Activated CD4-positive, alpha-beta T cell treated with anti-CD3 and anti-CD28 coated beads, Interleukin-2, amount 50 U/mL, for 16 hours (primary cell): ENCODE results near the gene SCG2.

Experiments used
- DNase-seq: peaks from one replicate; pipeline ENCODE4 v3.0.0-alpha.2; 2020

Gene SCG2, protein sequence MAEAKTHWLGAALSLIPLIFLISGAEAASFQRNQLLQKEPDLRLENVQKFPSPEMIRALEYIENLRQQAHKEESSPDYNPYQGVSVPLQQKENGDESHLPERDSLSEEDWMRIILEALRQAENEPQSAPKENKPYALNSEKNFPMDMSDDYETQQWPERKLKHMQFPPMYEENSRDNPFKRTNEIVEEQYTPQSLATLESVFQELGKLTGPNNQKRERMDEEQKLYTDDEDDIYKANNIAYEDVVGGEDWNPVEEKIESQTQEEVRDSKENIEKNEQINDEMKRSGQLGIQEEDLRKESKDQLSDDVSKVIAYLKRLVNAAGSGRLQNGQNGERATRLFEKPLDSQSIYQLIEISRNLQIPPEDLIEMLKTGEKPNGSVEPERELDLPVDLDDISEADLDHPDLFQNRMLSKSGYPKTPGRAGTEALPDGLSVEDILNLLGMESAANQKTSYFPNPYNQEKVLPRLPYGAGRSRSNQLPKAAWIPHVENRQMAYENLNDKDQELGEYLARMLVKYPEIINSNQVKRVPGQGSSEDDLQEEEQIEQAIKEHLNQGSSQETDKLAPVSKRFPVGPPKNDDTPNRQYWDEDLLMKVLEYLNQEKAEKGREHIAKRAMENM

DNA sequence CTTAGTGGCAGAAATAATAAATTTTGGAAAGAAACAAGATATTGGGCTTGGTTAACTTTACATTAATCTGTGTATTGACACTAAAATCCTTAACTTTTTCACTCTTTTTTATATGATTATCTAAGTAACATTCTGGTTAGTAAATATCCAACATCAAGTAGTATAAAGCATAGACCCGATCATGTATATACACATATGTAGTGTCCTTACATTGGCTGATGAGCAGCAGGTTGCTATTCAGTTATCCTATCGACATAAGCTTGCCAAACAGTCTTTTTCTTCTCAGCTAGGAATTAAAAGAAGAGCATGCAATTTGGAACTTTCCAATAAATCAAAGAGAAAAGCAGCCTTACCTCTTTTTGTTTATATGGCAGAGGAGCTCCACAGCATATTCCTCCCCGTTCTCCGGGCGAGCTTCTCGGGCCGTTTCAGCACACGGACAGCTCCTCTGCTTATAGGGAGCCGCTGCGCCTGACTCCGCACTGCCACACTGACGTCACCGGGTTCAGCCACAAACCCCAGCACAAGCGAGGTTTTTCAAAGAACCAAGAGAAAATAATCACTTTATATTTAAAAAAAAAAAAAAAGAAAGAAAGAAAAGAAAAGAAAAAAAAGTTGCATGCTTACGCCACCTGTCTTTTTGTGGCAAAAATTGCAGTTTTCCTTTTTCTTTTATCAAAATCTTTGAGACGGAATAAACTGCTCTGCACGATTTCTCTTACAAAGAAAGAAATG is at the start of gene SCG2:
Gene SCG2 (minus strand): TSS at position 430 of the 735 bp plus-strand sequence. CDS start 3,079 bp downstream, outside the sequence.
- peak; percentile 36 for DNase-seq

DNA sequence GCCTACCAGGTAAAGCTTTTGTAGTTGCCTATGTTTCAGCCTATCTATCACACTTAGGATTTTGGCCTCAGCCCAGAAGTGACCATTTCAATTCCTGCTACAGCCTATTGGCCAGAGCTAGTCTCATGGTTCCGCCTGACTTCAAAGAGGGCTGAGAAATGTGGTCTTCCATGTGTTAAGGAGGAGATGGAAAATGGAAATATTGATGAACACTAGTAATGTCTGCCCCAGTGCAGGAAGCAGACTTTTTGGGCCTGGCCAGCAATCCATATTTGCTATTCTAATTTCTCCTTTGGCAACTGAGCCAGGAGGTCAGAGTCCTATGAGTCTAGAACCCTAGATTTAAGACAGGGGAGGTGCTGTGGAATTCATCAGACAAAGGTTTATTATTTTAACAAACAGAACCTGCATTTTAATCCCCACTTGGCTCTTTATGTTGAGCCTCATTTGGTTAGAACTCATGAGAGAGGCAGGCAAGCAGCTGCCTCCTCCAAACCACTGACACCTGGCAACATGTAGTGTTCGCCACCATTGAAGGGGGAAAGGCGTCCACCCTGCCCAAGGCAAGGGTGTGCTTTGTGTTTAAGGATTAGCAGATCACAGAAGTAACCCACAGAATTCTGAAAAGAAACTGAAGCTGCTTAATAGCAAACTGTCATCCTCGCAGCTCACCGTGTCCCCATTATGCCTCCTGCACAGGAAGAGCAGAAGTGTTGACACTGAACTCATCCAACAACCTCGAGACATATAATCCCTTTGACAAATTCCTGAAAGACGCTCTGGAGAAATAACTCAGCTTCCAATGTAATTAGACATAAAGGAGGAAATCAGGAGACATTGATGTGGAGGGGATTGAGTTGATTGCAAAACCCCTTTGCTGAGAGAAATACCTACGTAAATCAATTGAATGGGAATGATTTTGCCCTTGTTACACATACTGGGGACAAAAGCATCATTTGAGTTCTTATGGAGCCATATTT is 47.7 kb upstream of the SCG2 start:
- DNase-seq, result no peak

DNA sequence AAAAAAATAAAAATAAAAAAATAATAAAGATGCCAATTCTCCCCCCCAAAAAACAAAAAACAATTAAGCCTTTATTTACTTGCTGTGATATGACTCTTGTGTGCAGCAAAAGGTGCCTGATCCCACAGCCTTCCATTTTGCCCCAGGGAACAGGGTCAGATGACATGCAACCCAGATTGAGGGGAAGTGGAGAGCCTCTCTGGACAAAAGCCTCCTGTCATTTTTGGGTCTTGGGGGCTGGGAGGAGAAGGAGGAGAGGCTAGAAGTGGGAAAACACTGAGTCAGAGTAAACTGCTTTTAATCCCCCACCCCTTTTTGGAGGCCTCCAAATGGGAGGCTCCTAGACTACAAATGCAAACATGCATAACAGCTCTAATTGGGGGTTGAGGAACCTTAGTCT is 46.6 kb upstream of the SCG2 start:
- DNase-seq, result no peak

DNA sequence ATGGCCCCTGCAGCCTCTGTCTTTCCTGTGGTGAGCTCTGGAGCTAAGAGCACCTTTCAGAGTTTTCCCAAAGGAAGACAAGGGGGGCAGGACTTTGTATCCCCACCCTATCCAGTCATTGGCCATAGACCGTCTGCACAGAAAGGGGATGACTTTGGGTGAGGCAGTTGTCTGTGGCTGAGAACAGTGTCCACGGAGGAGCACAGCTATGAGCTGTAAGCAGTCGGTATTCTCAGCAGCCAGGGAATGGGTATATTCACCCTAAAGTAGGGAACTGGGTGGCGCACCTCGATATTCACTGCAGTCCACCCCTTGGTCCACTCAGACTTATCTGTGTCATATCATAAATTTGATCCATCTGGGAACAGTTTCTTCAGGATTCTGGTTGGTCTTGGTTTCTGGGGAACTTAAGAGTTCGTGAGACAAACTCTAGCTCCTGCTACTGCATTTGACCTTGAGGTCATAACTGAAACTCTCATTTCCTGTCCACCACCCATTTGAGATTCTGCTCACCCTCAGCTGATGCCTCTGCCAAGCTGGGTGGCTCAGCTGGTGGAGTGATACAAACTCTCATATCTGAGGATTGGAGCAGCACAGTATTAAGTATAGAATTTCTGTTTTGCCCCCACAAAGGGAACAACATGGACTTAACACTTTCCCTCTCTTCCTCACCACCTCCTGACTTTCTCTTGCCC is 45.2 kb upstream of the SCG2 start:
- no peak for DNase-seq

DNA sequence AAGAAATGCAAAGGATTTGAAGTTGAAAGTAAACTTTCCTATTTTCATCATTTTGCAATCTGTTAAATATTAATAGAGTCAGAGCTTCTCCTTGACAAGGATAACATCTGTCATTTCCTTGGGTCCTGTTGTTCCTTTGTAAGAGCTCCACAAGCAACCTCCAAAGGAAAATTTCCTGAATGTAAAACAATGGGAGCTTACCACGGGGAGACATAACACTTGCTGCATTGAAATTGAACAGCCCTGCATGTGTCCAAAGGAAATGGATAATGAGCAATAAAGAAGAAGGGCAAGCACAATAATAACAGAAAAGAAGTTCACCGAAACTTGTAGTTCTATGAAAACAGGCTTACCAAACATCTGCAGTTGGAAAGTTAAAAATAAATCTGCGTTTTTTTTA is 42.0 kb upstream of the SCG2 start:
- no peak for DNase-seq

DNA sequence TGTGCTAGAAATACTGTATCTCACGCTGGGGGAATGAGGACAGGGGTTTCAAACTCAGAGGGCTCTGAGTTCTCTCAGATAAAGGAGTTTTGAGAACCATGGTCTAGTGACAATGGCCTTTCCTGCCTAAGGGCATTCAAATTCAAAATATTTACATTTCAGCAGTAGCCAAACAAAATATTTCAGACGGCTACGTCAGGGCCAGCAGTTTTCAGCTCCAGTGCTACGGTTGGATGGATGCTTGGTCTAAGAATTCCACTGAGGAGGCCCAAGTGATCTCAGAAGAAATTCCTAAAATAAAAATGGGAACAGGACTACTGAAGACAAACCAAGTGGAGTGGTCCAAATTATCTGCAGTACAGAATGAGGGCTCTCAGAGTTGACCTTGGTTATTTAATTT is 41.1 kb upstream of the SCG2 start:
- no peak for DNase-seq

DNA sequence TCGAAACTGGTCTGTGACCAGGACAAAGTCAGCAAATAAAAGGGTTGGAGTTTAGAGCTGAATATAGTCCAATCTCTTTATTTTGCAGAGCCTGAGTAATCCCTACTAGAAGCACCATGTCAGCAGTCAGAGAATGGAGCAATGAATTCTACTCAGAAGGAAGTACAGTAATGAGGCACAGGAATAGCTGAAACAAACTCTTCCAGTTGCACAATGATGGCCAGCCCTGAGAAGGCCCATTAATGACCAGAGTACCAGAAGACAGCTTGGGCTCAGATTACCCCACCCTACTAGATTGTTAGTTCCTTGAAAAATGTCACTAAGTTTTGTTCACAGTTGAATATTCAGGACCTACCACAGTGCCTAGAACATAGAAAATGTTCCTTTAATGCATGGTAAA is 40.3 kb upstream of the SCG2 start:
- no peak for DNase-seq

DNA sequence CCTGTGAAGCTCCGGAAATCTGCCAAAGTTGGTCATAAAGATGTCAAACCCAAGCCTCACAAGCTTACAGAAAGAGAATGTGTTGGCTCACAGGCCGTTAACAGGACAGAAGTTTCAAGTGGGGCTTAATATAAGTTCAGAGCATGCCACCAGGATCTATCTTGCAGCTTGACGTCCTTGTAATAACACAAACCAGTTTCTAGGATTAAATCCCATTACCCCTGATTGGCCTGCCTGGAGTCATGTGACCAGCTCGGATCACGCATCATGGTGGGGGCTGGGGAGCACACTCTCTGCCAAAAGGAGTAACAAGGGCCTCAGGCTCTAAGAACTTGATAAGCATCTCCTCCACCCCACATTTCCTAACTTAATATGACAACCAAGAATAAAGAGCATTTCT is 38.9 kb upstream of the SCG2 start:
- no peak for DNase-seq

DNA sequence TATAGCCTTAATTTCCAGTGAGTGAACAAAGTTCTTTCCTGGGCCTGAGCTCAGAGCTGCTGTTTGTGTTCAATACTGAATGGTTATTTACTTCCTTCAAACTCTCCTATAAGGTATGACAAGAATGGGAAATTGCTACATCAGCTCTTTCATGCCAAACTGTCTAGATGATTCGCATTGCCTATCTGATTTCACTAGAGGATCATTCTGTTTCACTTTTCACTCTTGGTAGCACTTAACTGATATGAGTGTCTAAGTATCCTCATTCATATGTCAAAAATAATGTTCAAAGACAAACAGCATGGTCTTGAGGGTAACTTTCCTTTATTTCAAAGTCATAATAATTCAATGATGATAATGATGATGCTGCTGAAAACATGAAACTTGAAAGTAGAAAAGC is 32.9 kb upstream of the SCG2 start:
- no peak for DNase-seq

DNA sequence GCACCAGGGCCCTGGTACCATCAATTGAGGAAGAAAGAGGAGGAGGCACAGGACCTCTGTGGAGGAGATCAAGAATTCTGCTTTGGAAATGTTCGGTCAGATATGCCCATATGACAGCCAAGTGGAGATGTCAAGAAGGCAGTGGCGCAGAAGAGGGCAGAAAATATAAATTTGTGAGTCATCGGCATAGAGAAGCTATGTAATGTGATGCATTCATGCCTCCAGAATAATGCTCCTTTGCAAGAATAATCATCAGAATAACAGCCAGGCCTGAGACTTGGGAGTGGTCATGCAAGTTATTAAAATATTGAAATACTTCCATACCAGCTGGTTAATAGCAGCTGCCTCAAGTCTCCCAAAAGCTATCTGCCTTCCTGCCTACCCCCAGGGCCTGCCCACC is 32.1 kb upstream of the SCG2 start:
- DNase-seq, result no peak

DNA sequence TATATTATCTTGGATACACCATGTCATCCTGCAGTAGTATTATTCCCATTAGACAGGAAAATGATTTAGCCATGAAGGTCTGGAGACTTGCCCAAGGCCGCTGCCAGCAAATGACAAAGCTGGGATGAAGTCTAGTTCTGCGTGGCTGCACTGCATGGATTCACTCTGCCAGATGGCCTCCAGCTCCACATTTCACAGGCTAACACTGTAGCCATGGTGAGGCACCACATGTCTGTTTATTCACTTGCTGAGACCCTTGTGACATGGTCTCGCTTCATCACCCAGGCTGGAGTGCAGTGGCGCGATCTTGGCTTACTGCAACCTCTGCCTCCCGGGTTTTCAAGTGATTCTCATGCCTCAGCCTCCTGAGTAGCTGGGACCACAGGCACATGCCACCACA is 31.5 kb upstream of the SCG2 start:
- no peak for DNase-seq

DNA sequence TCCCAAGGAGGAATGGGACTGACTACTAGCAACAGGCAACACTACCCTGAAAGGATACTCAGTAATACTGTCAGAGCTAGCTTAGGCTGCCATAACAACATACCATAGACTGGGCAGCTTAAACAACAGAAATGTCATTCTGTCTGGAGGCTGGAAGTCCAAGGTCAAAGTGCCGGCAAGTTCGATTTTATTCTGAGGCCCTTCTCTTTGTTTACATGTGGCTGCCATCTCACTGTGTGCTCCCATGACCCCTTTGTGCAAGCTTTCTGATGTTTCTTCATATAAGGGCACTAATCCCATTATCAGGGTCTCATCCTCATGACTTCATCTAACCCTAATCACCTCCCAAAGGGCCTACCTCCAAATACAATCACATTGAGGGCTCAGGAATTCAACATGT is 30.7 kb upstream of the SCG2 start:
- no peak for DNase-seq

DNA sequence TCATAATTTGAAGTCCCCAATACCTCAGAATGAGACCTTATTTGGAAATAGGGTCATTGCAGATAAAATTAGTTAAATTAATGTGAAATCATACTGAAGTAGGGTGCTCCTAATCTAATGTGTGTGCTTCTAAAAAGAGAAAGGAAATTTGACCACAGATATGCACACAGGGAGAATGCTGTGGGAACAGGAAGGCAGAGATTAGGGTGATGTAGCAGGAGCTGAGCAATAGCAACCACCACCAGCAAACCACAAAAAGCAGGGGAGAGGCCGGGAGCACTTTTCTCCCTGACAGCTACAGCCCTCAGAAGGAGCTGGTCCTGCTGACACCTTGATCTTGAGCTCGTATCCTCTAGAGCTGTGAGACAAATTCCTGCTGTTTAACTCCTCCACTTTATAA is 24.6 kb upstream of the SCG2 start:
- DNase-seq, result no peak

DNA sequence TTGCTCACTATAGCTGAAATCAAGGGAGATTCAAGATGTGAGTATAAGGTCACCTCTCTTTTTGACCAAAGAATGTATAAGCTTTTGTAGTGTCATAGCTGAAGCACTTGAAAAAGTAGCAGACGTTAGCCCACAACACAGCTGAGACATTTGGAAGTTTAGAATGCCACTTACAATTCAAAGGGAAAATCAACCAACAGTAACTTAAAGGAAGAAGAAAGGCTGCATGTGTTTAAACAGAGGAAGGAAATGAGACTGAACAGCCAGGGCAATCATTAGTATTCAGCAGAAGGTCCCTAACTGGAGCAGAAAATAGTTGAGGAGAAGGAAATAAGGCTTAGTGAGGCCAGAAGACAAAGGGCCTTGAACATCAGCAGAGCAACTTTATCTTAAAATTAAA is 23.5 kb upstream of the SCG2 start:
- no peak for DNase-seq

DNA sequence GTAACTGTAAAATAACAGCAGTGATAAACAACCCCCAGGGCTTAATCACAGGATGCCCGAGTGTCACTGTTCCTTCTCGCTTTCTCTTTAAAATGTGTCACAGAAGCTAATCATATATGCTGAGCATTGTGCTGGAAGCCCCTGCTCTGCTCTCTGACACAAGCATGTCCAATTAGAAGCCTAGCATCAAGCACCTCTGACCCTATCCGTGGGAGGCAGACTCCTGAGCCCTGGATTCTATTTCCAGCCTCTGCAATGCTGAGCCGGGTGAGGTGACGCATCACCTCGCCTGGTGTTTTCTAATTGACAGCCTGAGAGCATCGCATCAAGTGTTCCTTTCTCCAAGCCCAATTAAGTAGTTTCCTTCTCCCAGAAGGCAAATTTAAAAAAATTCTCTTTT is 19.7 kb upstream of the SCG2 start:
- DNase-seq, result no peak

DNA sequence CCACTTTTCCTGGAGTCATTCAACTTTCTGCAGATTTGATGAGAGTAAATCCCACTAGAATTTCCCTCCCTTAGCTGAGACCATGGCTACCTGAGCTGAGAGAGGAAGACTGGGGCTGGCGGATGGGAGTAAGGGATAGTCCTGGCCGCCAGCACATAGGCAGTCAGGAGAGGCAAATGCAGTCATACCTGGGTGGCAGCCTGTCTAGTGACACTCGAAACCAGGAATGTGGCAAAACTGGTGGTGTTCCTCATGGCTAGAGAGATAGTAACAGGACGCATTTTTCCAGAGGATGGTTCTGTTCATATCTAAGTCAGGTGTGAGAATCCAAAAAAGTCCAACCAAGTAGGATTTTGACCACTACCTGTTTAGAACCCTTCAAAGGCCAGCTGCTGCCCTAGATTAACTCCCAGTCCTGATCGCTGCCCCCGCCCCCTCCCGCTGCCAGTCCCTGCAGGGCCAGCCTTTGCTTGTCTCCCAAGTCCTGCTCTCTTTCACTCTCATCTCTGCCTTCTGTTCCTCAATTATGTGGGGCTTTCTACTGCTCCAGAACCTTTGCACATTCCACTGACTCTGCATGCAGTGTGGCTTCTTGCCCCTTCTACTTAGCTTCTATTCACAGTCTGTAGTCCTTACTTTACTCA is 17.4 kb upstream of the SCG2 start:
- DNase-seq, result no peak

DNA sequence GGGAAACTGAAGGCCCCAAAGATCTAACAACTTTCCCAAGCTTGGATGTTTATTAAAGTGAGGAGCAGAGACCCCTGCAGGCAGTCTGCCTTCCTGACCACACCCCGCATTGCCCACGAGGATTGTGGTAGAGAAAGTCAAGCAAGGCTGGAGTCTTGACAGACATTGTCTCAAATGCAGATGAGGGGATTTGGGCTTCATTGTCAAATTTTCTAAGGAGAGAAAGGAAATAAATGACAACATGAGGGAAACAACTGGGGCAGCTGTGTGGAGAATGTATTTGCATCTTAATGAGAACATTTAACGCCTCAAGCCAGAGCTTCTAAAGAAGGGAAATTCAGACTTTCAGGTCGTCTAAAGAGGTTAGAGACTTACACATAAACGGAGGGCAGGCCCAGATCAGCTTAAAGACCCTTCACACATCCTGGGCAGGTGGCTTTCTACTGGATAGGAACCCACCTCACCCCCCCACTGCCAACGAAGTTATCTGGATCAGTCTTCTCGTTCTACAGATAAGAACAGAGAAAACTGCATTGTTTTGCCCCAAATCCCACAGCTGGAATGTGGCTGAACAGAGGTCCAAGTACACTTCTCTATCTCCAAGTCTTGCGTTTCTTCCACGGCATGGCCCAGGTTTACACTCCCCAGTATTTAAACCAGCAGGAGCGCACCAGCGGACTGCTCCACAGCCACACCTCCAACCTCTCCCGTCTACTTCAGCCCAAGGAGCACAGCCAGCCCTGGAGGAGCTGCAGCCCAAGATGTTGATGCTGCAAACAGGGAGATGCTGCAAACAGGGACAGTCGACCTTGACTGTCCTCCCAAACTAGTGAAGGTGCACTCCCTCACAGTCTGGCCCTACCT is 16.2 kb upstream of the SCG2 start:
- no peak for DNase-seq

DNA sequence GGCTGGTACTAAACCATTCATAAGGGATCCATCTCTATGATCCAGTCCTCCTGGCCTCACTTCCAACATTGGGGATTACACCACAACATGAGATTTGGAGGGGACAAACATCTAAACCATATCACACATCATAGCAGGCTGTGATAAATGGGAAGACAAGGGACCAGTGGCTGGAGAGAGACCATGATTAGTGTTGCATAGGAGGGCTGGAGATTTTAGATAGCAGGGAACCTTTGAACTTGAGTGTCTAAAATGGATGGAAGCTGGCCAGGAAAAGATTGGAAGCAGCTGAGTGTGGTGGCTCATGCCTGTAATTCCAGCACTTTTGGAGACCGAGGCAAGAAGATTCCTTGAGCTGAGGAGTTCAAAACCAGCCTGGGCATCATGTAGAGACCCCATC is 12.4 kb upstream of the SCG2 start:
- no peak for DNase-seq

DNA sequence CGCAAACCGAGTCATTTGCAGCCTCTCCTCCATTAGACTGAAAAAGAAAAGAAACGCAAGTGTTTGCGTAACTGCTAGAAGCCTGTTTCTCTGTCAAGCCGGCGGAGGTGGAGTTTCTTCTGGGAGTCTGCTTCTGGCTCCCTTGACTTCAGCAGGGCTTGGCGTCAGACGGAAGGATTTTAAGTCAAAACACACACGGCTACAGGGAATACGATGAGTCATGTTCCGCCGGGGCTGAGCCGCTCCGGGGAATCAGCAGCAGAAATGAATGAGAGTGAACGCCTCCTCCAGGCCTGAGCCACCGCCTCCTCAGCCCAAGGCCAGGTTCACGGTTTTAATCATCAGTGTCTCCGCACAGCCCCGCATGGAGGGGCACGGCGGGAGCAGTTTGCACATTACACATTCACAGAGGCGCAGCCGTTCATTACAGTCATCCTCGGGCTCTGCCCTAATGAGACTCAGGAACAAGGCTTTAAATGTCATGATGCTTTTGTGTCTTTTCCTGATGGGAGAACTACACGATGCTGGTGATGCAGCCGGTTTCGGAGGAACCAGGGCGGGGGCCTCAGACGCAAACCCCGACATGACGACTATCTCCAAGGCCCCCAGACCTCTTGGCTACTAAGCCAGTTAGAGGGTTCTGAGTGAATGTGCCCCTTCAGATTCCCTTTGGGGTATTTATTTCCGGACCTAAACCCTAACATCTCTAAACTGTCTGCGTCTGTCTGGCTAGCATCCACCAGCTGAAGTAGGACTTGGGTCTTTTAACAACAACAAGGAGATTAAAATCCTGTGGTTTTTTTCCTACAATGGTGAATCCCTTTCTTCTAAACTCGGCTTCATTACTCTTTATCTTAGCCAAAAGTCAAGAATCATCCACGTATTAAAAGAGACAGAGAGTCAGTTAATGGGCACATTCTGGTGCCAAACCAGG is 11.1 kb upstream of the SCG2 start:
- DNase-seq, result peak; percentile 3

DNA sequence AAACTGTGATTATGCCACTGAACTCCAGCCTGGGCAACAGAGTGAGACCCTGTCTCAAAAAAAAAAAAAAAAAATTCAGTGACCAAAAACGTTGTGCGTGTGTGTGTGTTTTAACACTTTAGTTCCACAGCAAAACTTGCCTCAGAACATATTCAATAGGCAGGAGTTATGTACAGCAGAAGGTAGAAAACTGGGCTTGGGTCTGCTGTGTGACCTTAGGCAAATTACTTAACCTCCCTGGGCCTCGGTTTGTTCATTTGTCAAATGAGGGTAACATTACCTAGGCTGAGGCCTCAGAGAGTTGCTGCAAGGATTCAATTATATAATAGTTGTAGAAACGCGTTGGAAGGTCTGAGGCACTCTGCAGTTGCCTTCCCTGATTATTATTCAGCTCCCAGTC is 10.3 kb upstream of the SCG2 start:
- no peak for DNase-seq
